D721Med (cell line): ENCODE measurements around the gene SKA2.

Source experiments
- DNase-seq: peaks from one replicate; pipeline ENCODE4 v3.0.0; 2011; ENCODE audit warnings: low spot score; ENCODE audit not compliant: insufficient read length
- FAIRE-seq: peaks from 2 replicates; lab custom pipeline; 2011; peaks lifted over from hg19 to GRCh38; lab: Jason Lieb, UNC
- CTCF ChIP-seq: IDR thresholded peaks from 2 replicates; pipeline ENCODE4 v1.5.1; 2012; ENCODE audit warnings: mild to moderate bottlenecking, control low read depth; ENCODE audit not compliant: insufficient read depth; ENCODE audit errors: missing control alignments

The SKA2 gene

GRCh38 chr17:59167571-59168001 is 12.6 kb upstream of the SKA2 start:
- FAIRE-seq (no peak), DNase-seq (no peak)

GRCh38 chr17:59165933-59166342 is 11.0 kb upstream of the SKA2 start:
- FAIRE-seq (no peak), DNase-seq (no peak)
- TF ChIP-seq CTCF = peak; percentile 75

More at GRCh38 chr17:59167571-59168001, 12.6 kb upstream of the SKA2 start:
- no peak for TF ChIP-seq CTCF

- DNase-seq (no peak), FAIRE-seq (no peak)
- TF ChIP-seq CTCF = no peak
Measured at GRCh38 chr17:59161477-59161876, 6.5 kb upstream of the SKA2 start.

- FAIRE-seq = no peak
- no peak for TF ChIP-seq CTCF
- no peak for DNase-seq
Measured at GRCh38 chr17:59160157-59161025, 5.4 kb upstream of the SKA2 start.

GRCh38 chr17:59155439-59156177 is 622 bp upstream of the SKA2 start, which contains the start of gene PRR11:
TSS of gene PRR11 (plus strand) at chr17:59155746. CDS start at chr17:59169753, 14,007 bp downstream.
- peak; percentile 25 for FAIRE-seq
- DNase-seq = peak; percentile 36
- no peak for TF ChIP-seq CTCF

- DNase-seq (no peak), FAIRE-seq (no peak)
- no peak for TF ChIP-seq CTCF
Measured at GRCh38 chr17:59154292-59154720, 680 bp downstream of the SKA2 start.

GRCh38 chr17:59152925-59153324 is 2.1 kb downstream of the SKA2 start:
- DNase-seq (no peak), FAIRE-seq (no peak)
- TF ChIP-seq CTCF = no peak
